ENCODE results near the gene LST1.
A peak's percentile ranks its signal among the peaks of the same experiment; 100 is the strongest.

LST1 gene

DNA sequence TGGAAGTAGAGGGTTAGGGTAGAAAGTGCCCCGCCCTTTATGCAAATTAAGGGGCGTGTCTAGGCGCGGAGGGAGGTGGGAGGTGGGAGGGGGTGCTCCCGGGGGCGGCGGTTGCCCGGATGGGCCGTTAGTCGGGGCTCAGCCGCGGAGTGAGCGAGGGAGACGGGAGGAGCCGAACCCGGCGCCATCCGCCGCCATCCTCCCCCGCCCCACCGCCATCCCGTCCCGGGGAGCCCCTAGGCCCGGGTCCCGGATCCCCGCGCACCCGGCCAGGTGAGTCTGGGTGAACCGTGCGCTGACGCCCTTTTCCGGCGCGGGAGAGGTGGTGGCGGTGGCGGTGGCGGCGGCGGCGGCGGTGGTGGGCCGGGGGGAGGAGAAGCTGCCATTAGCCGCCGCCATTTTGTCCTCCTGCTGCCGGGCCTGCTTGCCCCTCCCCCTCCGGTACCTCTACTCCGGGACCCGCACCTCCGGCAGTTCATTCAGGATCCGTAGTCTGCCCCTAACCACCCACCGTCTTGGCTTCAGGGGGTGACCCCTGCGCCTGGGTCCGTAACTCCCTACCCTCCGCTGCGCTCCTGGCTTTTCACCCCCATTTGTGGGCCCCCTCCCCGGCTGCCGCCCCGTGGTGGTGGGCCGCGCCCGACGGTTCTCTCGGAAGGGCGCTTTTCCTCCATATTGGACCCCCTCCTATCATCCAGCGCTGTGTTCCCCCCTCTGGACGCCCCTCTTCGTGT is 34.7 kb downstream of the LST1 start, which contains the start of gene PRRC2A:
TSS of gene PRRC2A (plus strand) at position 130 of the 734 bp plus-strand sequence. CDS start 2,075 bp downstream, outside the sequence.
- peak; percentile 70 for DNase-seq (ENCODE audit: low spot score)

DNA sequence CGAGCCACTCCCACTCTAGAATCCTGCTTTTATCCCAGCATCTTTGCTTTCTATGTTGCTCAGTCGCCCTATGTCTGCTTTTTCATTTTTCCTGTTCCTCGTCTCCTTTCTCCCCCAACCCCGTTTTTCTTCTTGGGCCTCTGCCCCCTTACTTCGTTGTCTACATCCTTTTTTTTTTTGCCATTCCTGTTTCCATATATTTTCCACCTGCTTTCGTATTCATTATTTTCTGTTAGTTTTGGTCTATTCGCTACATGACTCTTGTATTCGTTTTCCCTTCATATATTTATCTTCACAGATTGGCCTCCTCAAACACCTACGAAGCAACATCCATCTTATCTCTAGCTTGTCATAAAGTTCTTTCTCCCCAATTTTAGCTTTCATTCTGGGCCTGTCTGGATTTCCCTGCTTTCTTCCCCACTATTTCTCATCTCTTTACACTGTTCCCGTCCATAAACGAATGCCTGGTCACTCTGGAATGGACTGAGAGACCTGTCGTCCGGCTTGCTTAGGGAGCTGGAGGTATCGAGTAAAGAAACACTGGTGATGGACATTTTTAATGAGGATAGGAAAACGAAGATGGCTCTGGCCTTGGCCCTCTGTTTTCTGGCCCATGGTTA is 35.4 kb downstream of the LST1 start:
- DNase-seq (ENCODE audit: low spot score): no peak

DNA sequence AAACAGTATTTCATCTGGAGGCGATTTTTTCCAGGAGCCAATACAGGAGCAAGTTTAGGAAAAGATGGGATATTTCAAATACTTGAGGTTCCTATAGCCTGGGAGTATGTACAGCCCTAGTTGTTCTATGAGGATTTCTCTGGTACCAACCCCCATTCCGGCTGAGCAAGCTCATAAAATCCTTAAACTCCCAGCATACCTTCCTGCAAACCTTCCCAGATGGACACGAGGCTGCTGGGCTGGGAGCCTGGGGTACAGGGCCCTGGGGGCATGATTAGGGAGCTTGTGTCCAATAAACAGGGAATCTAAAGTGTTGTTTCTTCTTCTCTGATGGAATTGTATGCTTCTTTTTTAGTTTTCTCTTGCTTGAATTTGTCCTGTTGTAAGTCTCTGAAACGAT is 35.9 kb downstream of the LST1 start:
- DNase-seq (ENCODE audit: low spot score): peak; percentile 18

DNA sequence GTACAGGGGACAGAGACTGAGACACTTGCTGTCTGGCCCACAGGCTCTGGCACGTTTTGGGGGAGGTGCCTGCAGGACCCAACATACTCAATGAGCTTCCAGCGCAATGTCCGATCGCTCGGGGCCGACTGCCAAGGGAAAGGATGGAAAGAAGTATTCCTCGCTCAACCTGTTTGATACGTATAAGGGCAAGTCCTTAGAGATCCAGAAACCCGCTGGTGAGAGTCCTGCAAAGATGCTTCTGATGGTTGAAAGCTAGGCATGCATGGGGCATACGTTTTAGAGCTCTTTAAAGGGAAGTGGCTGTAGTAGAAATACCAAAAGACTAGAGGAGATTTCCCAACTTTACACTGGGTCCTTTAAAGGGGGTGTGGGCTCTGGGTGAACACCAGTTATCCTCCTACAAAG is 36.6 kb downstream of the LST1 start:
- no peak for DNase-seq (ENCODE audit: low spot score)

DNA sequence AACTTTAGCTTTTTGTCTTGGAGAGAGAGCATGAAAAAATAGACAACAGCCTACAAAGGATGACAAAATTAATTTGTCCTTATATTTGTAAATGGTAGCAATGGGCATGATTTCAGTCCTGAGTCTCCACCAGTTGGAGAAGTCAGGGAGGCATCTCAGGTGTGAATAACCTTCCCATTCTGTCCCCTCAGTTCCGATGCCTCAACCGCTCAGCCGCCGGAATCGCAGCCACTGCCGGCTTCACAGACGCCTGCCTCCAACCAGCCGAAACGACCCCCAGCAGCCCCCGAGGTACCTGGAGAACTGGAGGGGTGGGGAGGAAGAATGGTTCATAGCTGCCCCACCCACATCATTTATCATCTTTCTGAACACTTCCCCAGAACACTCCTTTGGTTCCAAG is 38.0 kb downstream of the LST1 start:
- DNase-seq (ENCODE audit: low spot score): no peak

GRCh38 chr6:31626952-31627351 is 40.9 kb downstream of the LST1 start:
- no peak for DNase-seq (ENCODE audit: low spot score)

DNA sequence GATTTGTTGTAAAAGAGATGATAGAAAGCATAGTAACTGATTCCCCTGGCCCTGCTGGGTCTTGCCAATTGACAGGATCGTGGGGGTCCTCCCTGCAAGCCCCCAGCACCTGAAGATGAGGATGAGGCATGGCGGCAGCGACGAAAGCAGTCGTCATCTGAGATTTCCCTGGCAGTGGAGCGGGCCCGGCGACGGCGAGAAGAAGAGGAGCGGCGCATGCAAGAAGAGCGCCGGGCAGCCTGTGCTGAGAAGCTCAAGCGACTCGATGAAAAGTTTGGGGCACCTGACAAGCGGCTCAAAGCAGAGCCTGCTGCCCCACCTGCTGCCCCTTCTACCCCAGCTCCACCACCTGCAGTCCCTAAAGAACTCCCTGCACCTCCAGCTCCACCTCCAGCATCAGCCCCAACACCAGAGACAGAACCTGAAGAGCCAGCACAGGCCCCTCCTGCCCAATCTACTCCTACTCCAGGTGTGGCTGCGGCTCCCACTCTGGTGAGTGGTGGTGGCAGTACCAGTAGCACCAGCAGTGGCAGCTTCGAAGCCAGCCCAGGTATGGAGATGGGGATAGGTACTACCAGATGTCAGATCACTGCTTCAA is 41.7 kb downstream of the LST1 start:
- no peak for DNase-seq (ENCODE audit: low spot score)

DNA sequence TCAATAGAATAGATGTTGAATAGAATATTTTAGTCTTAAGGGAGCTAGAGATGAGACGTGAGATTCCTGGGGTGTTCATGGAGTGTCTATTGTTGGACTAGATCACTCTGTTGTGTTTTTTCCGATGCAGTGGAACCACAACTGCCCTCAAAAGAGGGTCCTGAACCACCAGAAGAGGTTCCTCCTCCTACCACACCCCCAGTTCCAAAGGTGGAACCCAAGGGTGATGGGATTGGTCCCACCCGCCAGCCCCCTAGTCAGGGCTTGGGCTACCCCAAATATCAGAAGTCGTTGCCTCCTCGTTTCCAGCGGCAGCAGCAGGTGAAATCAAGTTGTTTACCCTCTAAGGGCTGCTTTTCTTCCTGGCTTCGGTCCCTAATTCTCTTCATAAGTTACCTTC is 42.9 kb downstream of the LST1 start:
- no peak for DNase-seq (ENCODE audit: low spot score)

DNA sequence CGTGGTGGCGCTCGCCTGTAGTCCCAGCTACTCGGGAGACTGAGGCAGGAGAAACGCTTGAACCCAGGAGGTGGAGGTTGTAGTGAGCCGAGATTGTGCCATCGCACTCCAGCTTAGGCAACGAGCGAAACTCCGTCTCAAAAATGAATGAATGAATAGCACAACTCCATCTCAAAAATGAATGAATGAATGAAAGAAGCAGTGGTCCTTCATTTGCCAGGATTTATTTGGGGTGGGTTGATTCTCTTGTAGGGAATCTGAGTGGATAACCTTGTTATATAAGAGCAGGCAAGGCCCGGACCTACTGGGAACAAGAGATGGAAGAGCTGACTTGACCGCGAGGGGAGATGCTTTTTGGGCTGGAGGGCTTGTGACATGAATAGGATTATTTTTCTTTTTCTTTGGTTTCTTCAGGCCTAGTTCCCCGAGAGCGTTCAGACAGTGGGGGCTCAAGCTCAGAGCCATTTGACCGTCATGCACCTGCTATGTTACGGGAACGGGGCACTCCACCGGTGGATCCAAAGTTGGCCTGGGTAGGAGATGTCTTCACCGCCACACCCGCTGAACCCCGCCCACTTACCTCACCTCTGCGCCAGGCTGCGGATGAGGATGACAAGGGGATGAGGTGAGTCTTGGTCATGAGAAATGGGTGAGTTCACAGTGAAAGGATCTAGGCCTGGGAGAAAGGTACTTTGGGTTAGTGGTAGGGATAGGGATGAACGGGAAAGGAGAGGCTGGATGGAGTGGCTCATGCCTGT is 44.3 kb downstream of the LST1 start:
- DNase-seq (ENCODE audit: low spot score): no peak

- DNase-seq (ENCODE audit: low spot score): no peak
Observed at GRCh38 chr6:31631209-31631608, 45.1 kb downstream of the LST1 start.

- no peak for DNase-seq (ENCODE audit: low spot score)
Observed at GRCh38 chr6:31631681-31632278, 45.7 kb downstream of the LST1 start.

DNA sequence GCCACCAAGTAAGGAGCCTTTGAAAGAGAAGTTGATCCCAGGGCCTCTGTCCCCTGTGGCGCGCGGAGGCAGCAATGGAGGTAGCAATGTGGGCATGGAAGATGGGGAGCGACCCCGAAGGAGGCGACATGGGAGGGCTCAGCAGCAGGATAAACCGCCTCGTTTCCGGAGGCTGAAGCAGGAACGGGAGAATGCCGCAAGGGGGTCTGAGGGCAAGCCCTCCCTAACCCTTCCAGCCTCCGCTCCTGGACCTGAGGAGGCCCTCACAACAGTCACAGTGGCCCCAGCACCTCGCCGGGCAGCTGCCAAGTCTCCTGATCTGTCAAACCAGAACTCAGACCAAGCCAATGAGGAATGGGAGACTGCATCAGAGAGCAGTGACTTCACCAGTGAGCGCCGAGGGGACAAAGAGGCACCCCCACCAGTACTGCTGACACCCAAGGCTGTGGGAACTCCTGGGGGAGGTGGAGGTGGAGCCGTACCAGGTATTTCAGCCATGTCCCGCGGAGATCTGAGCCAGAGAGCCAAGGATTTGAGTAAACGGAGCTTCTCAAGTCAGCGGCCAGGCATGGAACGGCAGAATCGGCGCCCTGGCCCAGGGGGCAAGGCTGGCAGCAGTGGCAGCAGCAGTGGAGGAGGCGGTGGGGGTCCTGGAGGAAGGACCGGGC is 46.3 kb downstream of the LST1 start:
- DNase-seq (ENCODE audit: low spot score): no peak

DNA sequence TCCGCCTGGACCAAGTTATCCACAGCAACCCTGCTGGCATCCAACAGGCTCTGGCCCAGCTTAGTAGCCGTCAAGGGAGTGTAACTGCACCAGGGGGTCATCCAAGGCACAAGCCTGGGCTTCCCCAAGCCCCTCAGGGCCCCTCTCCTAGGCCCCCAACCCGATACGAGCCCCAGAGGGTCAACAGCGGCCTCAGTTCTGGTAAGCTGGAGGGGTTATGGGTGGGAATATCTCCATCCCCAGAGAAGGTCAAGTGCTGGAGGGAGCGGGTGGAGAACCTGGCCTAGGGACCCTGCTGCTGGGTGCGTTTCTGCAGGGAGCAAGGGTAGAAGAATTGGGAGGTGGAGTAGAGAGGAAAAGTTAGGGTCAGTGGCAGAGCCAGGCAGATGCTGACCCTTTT is 47.4 kb downstream of the LST1 start:
- DNase-seq (ENCODE audit: low spot score): no peak

GRCh38 chr6:31634131-31634530 is 48.1 kb downstream of the LST1 start:
- no peak for DNase-seq (ENCODE audit: low spot score)

DNA sequence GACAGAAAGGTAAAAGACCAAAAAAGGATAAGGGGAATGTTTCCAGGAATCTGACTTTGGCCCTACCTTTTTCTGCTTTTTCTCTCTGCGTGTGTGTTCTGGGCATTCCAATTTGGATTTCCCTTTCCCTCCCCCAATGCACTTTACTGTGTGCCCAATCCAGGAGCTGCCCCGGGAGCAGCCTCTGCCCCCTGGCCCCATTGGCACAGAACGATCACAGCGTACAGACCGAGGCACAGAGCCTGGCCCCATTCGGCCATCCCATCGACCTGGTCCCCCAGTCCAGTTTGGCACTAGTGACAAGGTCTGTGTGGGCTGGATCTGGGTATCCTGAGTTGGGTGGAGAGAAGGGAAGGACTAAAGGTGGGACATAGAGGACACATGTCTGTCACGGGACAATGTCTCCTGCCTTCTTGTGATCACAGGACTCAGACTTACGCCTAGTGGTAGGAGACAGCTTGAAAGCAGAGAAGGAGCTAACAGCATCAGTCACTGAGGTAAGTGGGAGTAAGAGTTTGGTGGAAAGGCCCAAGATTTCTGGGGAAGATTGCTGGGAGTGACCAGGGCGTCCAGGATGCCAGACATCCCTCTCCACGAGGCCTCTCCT is 49.0 kb downstream of the LST1 start:
- DNase-seq (ENCODE audit: low spot score): no peak

- DNase-seq (ENCODE audit: low spot score): no peak
Observed at GRCh38 chr6:31636698-31637596, 50.9 kb downstream of the LST1 start.
